ENCODE results near the gene CASZ1.
A peak's percentile ranks its signal among the peaks of the same experiment; 100 is the strongest.

The CASZ1 gene

DNA sequence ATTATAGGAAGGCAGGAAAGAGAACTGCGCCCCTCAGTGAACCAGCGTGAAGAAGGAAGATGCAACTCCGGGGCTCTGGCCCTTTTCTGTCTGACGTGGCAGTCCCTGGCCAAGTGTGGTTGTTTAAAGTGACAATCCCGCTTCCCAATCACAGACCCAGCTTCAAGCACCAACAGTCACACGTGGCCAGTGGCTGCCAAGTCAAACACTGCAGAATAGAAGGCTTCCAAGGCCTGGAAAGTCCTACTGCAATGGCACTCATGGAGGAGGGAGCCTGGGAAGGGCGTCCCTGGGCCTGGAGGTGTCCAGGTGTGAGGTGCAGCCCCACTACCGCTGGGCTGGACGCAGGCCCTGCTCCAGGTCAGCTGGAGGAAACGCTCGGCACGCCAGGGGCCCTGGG, 143.8 kb downstream of the CASZ1 start:
- no peak for DNase-seq (ENCODE audit: low spot score)

- DNase-seq (ENCODE audit: low spot score) = no peak
These were observed 144.7 kb downstream of the CASZ1 start for GRCh38 chr1:10651793-10652192.

GRCh38 chr1:10651389-10651766, 145.1 kb downstream of the CASZ1 start:
- no peak for DNase-seq (ENCODE audit: low spot score)

DNA sequence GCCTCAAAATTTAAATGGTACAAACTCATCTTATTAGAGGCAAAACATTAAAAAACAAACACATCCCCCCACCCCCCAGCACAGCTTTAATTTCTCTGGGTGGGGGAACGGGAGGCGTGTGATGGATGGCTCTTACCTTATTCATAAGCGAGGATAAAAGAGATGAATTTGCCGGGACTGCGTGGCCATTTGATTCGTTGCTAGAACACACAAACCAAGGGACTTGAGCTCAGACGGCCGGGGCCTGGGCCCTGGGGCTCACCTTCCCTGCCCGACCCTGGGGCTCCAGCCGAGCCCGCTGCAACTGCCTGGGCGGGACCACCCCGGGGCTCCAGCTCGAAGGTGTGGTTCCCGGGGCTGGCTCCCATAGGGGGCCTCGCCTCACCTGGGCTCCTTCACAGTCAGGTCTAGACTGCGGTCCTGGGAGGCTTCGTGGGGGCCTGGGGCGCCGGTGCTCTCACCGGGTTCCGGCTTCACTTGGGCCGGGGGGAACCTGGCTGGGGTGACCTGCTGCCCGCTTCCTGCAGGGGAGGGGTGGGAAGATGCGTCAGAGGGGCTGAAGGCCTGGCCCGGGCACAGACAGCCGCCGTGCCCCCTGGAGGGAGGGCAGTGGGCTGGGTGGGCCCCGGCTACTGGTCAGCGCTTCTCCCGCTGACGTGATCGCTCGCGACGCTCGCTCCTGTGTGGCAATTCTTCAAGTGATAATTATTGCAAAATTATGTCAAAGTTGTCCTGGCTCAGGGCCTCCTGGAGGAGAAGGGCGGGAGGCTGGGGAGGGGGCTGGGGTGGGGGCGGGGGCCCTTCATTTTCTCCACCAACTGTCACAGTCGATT, 145.7 kb downstream of the CASZ1 start:
- no peak for DNase-seq (ENCODE audit: low spot score)

DNA sequence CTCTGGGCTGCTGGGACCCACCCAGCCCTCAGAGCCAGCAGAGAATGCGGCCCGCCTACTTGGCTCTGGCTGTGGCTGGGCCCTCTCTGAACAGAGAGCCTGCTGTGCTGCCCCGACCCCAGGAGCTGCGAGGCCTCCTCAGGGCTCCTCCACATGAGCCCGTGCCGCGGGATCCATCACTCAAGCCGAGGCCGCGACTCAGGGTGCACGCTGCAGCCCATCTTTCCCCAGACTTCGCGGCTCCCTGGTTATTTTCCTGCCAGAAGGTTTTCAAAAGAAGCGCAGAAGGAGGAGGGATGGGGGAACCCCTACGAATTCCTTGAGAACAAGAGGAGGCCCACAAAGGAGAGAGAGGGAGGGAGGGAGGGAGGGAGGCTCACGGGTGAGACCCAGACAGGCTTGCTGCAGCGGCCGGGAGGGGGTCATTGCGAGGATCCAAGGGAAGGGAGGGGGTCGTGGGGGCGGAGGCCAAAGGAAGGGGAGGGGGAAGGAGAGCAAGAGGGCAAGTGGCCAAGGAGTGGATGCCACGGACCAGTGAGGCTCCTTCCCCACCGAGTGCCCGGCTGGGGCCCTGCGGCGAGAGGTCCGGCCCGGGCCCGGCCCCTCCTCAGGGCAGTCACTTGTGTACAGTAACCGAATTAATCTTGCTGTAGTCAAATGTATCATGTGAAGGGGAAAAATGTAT, 146.8 kb downstream of the CASZ1 start:
- no peak for DNase-seq (ENCODE audit: low spot score)

GRCh38 chr1:10648689-10649516, 147.5 kb downstream of the CASZ1 start:
- no peak for DNase-seq (ENCODE audit: low spot score)

DNA sequence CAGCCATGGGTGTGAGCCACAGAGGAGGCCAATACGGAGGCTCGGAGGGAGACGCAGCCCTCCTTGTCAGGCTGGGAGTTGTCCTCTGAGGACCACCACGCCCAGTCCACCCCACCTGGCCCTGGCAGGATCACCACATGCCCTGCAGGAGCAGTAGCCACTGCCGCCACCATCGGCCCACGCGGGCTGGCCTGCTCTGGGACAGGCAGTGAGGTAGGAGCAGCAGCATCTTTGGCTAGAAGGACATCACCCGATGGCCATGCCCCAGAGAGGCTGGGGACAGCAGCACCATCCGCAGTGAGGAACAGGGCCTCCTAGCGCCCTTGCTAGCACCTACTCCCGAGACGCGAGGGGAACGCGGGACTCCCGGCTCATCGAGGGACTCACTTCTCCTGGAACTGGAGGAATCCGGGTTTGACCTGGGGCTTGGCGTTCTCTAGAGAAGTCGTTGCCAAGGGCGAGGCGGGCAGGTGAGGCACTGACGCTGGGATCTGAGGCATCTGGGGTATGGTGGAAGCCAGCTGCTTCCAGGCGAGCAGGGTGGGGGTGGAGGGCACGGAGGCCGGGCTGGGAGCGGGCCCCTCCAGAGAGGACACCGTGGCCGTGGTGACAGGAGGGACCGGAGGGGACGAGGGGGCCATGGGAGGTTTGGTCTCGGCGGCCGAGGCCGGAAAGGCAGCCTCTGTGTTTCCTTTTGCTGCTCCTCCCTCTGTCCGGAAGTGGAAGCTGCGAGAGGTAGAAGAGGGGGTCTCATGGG, 148.9 kb downstream of the CASZ1 start:
- no peak for DNase-seq (ENCODE audit: low spot score)

GRCh38 chr1:10646347-10646861, 150.0 kb downstream of the CASZ1 start:
- no peak for DNase-seq (ENCODE audit: low spot score)

GRCh38 chr1:10644307-10645128, 151.9 kb downstream of the CASZ1 start:
- DNase-seq (ENCODE audit: low spot score) = peak; percentile 5

- DNase-seq (ENCODE audit: low spot score) = no peak
These were observed 152.7 kb downstream of the CASZ1 start for GRCh38 chr1:10643607-10644306.

DNA sequence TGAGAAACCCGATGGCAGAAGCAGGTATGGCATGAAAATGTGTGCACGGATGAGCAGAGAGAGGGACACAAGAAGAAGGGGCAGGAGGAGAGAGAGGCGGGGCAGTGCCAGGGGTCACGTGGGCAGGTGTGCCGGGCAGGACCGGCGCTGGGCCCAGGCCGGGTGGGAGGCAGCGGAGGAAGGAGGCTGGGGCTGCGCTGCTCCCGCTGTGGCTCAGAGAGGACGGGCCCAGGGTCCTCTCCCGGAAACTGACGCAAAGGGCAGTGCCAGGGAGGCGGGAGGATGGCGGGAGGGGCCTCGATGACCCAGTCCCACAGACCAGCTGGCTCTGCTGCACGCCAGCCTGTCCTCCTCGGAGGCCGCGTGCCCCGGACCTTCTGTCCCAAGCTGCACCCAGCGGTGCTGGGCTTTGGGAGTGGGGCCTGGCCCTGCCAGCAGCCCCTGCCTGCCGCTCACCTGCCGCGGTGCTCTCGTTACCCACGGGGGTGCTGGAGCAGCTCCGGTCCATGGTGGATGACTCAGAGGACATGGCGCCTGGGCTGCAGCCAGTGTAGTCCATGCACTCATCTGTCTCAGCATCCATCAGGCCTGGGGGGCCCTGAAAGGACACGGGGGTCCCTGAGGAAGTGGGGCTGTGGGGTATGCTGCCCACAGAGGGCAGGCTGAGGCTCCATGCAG, 153.9 kb downstream of the CASZ1 start:
- no peak for DNase-seq (ENCODE audit: low spot score)

GRCh38 chr1:10641976-10642375, 154.5 kb downstream of the CASZ1 start:
- DNase-seq (ENCODE audit: low spot score) = no peak

DNA sequence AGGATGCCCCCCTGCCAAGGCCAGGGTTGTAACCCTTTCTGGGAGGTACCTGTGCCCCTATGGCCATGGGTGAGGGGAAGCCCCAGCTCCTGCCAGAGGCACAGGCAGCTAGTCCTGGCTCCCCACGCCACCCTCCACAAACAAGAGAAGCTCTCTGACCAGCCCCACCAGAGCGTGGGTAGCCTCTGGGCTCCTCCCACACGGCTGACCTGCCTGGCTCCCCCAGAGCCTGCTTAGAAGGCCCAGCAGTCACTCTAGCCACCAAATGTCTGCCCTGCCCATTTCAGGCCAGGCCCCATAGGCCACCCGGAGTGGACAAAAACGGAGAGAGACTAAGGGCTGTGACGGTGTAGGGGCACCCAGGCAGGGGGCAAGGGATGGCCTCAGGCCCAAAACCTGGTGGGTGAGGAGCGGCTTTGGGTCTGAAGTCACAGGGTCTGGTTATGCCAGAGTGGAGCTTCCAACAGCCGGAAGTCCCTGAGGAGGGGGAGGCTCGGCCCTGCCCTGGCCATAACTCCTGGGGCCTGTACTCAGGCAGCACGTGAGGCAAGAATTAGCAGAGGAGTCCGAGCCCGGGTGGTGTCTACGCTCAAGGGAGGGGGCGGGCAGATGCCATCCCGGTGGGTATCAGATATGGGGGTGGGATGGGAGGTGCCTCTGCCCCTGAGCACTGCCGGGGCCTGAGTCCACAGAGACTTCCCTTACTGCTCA, 155.4 kb downstream of the CASZ1 start:
- no peak for DNase-seq (ENCODE audit: low spot score)

GRCh38 chr1:10639775-10640578, 156.5 kb downstream of the CASZ1 start:
- no peak for DNase-seq (ENCODE audit: low spot score)

GRCh38 chr1:10639011-10639774, 157.3 kb downstream of the CASZ1 start:
- DNase-seq (ENCODE audit: low spot score) = no peak

- no peak for DNase-seq (ENCODE audit: low spot score)
These were observed 157.9 kb downstream of the CASZ1 start for GRCh38 chr1:10638559-10639005.

Data from hematopoietic multipotent progenitor cell treated with erythropoietin and hydrocortisone succinate and interleukin-3 and kit ligand, for 17 days (in vitro differentiated cells).